HG02763 (cell line): ENCODE results near the gene CHRNA9.

Source experiments
- ATAC-seq: cut with Tn5 transposase; IDR thresholded peaks from one replicate; pipeline ENCODE4 v1.9.1; 2021; ENCODE audit warnings: mild to moderate bottlenecking, moderate library complexity; ENCODE audit not compliant: unreplicated experiment

CHRNA9 gene

DNA sequence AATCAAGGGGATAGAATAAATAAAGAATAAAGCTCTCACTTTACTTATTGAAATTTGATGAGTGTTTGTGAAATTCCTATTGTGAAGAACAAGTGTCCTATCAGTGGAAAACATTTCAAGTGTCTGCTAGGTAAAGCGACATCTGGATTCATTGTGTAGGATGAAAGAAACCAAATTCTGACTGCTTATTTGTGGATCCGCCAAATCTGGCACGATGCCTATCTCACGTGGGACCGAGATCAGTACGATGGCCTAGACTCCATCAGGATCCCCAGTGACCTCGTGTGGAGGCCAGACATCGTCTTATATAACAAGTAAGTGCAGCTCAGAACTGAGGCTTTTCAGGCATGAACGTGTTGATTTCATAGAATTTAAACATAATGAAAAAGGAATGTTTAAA, 1.9 kb downstream of the CHRNA9 start:
- ATAC-seq = no peak

DNA sequence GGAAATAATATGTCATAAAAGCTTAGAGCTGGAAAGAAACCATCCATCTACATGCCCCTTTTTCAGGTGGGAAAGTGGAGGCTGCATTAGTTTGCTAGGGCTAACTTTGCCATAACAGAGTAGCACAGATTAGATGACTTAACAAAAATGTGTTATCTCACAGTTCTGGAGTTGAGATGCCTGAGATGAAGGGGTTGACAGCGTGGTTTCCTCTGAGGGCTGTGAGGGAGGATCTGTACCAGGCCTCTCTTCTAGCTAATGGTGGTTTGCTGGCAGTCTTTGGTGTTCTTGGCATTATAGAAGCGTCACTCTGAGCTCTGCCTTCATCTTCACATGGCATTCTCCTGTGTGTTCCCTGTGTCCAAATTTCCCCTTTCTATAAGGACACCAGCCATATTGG, 2.4 kb downstream of the CHRNA9 start:
- no peak for ATAC-seq

DNA sequence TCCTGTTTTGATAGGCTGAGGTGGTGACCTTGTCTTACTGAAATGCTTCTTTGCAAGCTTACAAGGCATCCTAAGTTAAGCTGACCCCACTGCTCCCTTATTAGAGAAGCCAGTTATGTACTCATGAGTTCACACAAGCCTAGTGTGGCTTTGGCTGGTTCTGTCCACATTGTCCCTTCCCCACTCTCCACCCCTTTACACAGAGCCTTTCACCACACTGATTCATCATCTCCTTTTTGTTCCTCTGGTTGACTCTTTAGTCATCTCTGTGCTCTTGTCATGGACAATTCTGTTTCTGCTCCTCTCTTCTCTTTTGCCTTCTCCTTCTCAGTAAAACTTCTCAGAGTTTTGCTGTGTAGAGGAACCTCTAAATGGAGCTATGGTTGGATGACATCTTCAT, 4.9 kb downstream of the CHRNA9 start:
- ATAC-seq = no peak

DNA sequence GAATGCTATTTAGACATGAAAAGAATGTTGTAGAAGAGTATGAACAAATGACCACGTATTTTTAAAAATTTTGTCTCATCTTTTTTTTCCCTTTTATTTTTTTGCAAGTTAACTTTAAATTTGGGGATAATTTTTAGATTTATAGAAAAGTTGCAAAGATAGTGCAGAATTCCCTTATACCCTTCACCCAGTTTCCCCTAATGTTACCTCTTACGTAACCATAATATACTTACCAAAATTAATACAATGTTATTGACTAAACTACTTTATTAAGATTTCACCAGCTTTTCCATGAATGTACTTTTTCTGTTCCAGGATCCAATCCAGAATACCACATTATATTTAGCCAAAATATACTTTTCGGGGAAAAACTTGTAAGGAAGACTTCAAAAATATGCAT, 12.3 kb downstream of the CHRNA9 start:
- no peak for ATAC-seq

DNA sequence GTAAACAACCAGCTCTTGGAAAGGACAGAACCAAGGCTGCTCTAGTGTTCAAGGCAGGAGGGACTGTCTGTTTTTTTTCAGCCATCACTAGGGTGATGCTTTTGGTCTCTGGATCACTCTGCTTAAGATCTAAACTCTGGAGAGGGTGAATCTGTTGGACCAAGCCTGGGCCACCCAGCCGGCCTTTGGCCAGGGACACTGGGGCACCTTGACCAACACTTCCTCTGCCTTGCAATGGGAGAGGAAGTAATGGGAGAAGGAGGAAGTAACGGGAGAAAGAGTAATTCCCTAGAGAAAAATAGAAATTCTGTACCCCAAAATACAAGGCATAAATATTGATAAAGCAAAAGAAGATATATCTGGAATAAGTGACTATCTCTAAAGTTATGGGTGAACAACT, 12.9 kb downstream of the CHRNA9 start:
- ATAC-seq = no peak

DNA sequence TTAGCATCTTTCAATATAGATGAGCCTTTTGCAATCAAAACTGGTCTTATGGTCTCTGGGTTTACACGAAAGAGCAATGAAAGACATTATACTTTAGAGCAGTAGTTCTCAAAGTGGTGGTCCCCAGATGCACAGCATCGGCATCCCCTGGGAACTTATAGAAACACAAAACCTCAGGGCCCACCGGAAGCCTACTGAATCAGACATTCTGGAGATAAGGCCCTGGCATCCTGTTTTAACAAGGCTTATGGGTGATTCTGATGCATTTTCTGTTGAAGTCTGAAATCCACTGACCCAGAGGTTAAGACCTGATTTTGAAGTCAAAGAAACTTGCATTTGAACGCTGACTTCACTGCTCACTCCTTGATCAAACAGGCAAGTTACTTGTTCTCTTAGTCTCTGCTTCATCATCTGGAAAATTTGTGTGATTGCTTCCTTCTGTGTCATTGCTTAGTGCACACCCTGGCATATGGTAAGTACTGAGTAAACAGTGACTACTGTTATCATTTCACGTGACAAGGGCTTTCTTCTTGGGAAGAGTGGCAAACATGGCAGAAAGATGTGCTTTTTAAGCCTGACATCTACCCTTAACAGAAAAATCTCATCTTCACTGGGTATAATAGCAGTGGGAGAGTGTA, 14.5 kb downstream of the CHRNA9 start:
- no peak for ATAC-seq

DNA sequence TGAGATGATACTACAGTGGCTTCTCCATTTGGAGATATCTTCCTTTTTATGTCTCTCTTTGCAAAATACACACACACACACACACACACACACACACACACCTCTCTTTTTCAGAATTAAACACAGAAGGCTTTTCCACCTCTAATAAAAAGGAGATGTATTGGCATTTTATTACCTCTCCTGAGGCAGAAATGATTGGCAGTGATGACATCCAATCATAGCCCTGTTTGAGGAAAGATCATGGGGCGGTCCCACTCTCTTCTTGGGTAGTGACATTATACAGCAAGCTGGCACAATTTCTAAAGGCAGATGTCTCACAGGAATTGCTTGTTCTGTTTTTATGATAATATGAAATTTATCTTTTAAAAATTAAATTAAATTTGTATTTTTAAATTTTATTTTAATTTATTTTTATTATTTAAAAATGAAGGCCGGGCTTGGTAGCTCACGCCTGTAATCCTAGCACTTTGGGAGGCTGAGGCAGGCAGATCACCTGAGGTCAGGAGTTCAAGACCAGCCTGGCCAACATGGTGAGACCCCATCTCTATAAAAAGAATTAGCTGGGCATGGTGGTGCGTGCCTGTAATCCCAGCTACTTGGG, 15.6 kb downstream of the CHRNA9 start:
- ATAC-seq = no peak

DNA sequence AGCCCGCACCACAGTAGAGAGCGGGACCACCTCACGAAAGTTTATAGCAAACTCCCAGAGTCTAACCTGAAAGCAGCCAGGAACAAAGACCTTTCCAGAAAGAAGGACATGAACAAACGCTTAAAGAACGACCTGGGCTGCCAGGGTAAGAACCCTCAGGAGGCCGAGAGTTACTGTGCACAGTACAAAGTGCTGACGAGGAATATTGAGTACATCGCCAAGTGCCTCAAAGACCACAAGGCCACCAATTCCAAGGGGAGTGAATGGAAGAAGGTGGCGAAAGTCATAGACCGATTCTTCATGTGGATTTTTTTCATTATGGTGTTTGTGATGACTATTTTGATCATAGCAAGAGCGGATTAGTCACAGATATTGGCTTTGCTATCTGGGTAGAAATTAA, 19.0 kb downstream of the CHRNA9 start:
- ATAC-seq = no peak

DNA sequence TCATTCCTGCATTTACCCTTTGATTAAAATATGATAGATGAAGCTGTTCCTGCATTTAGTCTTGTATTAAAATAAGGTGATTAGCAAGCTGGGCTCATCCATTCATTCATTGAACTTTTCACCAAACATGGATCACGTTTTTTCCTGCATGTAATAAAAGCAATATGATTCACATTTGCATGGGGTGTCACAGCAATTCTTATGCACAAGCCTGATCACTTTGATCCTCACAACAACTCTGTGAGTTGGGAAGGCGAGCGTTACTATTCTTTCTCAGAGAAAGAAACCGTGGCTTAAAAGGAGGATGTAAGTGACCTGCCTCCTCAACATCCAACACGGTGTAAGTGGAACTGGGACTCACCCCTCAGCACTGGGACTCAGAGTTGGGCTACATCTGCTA, 20.0 kb downstream of the CHRNA9 start:
- ATAC-seq = no peak

DNA sequence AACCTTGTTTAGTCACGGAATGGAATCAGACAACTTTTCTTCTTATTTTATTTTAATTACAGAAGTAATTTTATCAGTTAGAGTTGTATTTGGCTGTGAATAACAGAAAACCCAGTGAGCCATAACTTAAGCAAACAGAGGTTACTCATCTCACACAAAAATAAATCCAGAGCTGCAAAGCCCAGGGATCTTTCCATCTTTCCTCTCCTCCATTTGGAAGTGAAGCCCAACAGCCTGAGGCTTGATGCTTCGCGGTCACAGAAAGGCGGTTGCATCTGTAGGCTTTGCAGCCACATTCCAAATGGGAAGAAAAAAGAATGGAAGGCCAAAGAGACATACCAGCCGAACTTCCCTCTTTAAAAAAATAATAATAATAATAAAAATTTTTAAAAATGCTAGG, 22.6 kb downstream of the CHRNA9 start:
- ATAC-seq = no peak

DNA sequence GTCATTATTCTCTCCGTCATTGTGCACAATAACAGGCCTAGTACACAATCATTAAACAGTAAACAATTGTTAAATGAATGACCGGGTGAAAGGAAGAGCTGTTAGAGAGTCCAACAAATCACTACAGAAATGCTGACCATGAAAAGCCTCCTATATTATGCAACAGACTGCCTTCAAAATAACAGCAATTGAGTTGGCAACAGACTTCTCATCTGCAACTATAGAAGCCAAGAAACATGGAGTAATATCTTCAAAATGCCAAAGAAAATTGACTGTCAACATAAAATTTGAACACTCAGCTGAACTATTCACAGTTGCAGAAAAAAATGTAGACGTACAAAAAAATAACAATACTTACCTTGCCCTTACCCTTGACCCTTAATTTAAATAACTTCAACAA, 26.2 kb downstream of the CHRNA9 start:
- no peak for ATAC-seq

DNA sequence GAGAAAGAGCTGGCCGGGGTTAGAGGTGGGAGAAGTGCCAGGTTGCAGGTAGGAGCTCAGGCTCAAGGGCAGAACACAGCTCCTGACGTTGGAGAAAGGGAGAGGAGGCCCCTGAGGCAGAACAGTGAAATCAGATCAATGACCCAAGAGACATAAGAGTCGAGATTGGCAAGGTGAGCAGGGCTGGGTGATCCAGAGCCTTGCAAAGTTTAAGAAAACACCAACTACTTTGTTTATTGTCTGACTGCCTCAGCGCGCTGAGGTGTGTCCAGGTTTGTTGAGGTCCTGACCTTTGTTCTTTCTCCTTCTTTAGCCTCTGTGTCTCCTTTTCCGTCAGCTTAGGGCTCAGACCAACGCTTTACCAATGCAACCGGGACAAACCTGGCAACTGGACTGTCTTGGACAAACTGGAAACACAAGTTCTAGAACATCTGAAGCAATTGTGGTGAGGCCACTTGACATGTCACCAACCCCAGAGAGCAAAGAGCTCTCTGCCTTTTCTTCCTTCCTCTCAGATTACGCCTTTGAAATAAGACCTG, 28.3 kb downstream of the CHRNA9 start:
- ATAC-seq = no peak

DNA sequence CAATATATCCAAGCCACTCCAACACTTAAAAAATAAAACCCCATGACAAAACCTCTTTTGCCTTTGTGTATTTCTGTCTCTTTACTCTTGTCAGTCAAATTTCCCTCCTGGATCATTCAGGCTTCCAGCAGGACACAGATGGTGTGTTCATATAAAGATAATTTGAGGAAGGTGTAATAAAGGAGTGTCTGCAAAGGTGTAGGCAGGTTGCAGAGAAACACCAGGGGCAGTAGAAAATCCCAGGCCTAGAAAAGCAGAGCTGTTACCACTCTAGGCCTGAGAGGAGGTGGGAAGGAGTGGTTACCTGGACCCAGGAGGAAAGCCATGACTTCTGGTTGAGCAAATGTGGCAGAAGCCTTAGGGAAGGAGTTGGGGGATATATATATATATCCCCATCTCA, 28.8 kb downstream of the CHRNA9 start:
- ATAC-seq = no peak

DNA sequence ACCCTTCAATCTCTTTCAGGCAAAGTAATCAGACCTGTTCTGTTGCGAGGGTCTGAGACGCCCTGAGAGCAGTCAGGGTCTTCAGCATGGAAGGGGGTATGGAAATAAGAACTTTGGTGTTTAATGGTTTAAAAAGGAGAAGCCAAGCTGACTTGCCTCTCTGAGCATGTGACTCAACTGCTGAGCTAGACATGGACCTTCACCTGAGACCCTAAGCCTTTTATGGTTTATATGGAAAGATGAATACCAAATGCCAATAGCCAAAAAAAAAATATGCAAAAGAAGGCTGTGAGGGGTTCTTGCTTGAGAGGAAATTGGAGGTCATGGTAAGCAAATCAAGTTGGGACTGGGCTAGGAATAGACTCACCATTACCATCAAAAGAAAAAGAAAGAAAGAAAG, 30.6 kb downstream of the CHRNA9 start:
- ATAC-seq = no peak

DNA sequence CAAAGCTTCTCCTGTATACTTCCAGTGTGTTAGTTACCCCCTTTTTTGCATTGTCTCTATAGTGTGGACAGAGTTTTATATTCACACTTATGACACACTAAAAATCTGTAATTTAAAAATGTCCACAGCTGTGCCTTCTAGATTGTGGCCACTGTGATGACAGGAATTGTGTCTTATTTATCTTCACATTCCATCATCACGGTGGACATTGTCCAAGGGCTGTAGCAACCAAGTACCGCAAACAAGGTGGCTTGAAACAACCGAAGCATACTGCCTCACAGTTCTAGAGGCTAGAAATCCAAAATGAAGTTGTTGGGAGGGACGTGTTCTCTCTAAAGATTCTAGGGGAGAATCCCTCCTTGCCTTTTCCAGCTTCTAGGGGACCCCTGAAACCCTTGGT, 32.3 kb downstream of the CHRNA9 start:
- no peak for ATAC-seq

DNA sequence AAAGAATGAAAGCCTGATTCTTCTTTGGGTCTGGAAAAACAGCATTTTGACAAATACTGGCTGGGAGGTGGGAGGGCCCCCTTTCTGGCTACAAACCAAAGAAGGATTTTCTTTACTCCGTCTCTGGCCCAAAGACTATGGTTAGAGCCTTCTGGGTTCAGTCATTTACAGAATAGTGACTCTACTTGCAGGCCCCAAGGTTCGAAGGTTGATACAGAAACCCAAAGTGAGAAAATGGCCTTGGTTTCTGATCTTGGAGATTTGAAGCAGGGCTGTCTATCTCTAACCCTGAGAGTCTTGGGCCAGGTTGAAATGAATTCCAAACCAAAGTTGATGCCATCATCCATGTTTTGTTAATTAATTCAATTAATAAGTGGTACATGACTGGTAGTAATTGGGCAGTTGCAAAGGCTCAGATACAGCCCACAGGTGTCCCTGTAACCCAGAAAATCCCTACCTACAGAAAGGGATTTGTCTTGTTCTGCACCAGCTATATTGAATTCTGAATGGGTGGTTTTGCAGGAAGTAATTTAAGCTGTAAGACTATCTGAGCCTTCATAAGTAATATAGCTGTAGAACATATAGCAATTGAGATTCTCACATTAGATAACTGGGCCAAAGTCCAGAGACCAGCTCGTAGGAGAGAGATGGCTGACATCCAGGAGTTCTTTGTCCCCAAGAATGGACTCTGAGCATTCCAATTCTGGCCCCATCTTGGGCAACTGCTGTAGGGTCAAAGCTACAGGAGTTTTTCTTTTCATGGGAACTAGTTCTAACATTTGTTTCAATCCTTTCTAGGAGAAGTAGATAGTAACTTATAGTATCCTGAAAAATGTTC, 34.5 kb downstream of the CHRNA9 start:
- ATAC-seq = no peak

DNA sequence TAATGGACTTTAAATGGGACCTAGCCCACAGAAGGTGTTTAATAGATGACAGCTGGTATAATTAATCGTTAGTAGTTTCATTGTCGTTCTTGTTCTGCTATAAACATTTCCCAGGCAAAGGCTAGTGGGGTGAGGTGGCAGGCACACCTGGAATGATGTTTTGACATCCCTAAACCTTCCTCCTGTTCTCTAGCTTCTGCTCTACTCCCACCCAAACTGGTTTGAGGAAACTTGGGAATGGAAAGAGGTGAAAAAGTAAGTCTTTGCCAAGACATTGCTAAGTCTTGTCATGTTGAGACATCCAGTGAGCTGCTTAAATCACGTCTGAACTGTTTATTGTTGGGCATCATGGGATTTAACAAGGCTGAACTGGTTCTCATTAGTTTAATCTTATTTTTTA, 37.5 kb downstream of the CHRNA9 start:
- no peak for ATAC-seq

DNA sequence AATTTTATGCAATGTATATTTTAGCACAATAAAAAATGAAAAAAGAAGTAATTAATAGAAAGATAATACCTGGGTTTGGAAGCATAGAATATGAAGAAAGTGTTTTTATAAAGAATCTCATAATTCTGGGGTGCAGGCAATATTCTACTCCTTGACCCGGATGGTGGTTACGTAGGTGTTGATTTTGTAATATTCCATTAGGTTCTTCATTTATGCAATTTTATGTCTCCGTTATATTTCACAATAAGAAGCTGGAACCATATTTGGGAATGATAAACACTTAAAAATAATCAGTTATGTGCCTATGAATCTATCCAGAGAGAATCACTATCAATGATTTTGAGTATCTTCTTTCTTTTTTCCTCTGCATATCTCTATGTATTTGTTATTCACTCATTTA, 38.5 kb downstream of the CHRNA9 start:
- no peak for ATAC-seq

DNA sequence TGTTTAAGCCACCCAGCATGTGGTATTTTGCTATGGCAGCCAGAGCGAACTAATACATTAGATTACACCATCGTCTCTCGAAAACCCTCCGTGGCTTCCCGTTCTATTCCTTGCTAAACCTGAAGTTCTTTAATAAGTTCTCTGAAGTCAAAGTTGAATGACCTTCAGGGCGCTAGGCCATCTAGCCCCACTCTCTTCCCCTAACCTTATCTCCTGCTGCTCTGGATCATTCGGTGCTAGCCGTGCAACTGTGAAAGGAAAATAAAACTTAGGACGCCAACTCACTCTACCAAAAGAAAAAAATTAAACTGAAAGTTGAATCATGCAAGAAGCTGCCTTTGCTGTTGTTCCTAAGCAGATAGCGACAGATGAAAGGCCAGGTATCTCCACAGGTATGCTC, 40.0 kb downstream of the CHRNA9 start:
- ATAC-seq = no peak

DNA sequence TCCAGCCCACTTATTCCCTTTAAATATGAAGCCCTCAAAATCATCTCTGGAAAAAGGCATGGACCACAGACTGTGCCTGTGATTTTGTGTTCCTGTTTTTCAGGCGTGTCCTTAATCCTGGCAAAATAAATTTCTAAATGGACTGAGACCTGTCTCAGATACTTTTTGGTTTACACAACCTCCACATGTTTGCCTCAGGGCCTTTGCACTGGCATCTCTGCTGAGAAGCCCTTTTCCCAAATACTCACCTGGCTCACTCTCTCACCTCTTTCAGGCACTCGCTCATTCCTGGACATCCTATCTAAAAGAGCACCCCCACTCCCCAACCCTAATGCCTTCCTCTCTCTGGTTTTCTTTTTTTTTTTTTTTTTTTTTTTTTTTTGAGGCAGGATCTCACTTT, 40.5 kb downstream of the CHRNA9 start:
- ATAC-seq = no peak

DNA sequence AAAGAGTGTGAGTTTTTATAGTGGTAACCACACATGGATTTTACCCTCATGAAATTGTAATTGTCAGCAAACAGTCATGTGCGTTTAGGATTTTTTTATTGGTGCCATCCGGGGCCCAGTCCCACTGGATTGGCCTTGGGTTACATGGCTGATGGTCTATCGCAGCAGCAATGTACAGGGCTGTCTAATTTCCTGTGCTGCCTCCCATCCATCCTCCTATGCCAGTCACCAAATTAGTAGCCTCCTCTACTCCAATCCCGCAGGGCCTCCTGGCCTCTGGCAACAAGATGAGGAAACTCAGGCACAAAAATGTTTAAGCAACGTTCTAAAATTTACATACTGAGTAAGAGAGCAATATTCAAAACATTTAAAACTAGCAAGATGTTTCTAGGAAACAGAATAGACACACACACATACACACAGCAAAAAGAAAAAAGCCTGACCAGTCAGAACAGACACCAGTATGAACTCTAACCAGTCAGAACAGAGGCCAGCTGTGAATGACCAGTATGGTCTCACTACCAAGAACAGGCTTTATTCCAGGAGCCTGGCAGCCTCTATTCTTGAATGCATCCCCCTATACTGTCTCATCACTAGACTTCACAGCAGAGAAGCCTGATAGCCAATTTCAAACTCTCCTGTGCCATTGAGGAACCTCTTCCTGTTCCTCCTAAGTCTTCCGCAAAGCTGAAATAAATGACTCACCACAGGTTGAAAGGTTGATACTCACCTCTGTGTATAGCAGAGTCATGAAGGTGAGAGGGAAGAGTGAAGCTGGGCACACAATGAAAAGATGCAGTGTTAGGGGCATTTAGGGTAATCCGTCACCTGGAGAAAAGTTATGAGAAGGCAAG, 42.6 kb downstream of the CHRNA9 start:
- ATAC-seq = no peak
